ENCODE data around the gene PKNOX1.
"Not testable (repeated sequence)": the region's sequence is repeated elsewhere in the genome, so short reads cannot be mapped to it uniquely, and the experiment has no call there.

Gene PKNOX1

DNA sequence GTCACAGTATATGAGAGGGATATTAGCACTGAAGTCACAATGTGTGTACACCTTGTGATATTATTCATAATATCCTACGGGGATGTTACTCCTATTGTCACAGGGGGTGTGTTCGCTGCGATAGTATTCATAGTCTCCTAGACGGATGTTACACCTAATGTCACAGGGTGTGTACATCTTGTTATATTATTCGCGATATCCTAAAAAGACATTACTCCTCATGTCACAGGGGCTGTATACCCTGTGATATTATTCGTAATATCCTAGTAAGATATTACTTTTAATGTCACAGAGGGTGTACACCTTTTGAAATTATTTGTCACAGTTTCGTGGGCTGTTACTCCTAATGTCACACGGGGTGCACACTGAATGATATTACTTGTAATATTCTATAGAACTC lies 23.2 kb upstream of the PKNOX1 start:
- not testable (repeated sequence) for DNase-seq (ENCODE audit: low read depth)

DNA sequence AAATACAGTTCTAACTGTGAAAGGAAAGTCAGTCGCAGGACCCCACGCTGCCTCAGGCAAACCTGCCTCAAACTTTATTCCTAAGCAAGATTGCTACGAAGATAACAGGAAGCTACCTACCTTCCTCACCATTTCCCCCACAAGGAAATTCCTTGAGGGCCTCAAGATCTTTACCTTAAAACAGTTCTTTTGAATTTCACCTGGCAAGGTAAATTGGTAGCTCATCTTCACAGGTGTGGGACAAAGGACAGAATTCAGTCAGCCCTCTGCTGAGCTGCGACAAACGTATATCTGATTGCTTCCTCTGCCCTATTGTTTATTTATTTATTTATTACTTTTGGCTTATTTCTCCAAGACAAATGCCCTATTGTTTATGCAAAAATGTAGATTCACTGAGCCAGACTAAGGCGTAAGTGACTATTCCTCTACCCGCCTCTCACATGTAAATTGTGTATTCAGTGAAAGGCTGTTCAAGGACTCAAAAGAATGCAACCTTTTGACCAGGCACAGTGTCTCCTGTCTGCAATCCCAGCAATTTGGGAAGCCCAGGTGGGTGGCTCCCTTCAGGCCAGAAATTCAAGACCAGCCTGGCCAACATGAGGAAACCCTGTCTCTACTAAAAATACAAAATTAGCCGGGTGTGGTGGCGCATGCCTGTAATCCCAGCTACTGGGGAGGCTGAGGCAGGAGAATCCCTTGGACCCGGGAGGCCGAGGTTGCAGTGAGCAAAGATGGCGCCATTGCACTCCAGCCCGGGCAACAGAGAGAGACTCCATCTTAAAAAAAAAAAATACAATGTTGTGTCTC lies 17.3 kb upstream of the PKNOX1 start:
- no peak for DNase-seq (ENCODE audit: low read depth)

DNA sequence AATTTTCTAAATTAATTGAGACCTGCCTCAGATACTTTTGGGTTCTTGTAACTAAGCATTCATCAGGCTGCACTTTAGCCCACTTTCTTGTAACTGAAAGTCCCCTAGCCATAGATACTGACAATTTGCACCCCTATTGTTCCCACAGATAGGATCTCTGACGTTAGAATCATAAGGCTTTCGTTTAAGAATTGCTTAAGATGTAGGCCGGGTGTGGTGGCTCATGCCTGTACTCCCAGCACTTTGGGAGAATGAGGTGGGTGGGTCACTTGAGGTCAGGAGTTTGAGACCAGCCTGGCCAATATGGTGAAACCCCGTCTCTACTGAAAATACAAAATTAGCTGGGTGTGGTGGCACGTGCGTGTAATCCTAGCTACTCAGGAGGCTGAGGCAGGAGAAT lies 16.2 kb upstream of the PKNOX1 start:
- not testable (repeated sequence) for DNase-seq (ENCODE audit: low read depth)

DNA sequence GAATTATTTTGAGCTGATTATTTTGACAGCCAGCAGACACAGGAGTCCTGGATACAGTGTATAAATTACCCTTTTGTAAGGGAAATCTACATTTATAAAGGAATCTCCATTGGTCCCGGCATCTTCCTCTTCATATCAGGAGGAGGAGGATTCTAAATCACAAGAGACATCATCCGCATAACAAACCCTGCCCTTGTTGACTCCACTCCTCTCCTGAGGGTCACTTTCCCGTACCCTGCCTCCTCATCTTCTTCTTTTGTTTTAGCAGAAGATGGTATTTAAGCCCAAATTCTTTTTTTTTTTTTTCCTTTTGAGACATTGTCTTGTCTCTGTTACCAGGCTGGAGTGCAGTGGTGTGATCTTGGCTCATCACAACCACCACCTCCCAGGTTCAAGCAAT lies 14.6 kb upstream of the PKNOX1 start:
- no peak for DNase-seq (ENCODE audit: low read depth)

DNA sequence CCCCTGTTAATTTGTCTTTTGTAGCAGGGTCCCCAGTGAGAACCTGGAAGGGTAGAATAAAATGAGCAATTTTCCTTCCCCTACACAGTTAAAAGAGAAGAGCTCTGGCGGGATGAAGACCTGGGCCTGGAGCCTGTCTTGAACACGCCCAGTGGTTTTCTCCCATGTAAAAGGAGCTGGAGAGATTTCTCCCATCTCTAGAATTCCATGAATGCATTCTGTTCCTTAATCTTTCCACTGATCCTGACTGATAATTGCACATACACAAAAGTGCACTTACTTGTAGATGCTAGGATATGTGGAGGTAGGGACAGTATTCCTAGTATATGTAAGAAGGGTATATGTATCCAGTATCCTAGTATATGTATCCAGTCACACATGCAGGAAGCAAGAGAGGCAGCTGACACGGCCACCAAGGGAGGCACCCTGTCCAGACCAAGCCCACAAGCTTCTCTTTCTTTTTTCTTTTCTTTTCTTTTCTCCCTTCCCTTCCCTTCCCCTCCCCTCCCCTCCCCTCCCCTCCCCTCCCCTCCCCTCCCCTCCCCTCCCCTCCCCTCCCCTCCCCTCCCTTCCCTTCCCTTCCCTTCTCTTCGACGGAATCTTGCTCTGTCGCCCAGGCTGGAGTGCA lies 11.9 kb upstream of the PKNOX1 start:
- DNase-seq (ENCODE audit: low read depth): no peak

DNA sequence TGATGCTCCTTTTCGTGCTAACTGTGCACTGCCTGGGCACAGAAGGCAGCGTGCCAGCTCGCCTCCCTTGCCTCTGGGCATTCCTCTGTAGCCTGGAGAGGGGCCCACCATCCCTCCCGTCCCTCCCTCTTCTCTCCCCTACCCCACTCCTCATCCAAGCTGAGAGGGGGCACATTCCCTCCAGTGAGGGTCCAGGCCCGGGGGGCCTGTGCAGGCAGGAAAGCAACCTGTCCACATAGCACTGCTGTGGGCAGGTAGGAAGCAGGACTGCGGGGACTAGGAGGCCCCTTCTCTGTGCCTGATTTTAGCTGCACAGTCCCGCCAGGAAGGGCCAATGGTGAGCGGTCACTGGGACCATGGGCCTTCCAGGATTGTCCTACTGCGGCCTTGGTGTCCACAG lies 10.3 kb upstream of the PKNOX1 start:
- no peak for DNase-seq (ENCODE audit: low read depth)

DNA sequence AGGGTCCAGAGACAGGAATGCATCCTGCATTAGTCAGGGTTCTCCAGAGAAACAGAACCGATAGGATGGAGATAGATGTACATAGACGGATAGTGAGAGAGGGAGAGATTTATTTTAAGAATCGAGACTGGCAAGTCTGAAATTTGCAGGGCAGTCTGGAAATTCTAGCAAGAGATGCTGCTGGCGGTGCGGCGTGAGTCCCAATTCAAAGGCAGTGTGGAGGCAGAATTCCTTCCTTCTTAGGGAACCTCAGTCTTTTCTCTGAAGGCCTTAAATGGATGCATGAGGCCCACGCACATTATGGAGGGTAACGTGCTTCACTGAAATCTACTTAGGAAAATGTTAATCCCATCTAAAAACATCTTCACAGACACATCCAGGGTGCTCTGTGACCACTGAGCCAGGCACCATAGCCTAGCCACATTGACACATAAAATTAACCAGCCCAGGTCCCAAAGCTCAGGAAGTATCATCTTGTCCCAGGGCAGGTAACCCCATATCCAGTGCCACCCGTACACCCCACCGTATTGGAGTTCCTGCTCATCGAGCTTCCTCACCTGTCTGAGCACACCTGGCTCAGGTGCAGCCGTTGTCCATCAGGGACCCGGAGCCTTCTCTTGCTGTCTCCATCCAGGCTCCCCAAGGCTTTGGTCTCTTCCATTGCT lies 9.7 kb upstream of the PKNOX1 start:
- no peak for DNase-seq (ENCODE audit: low read depth)

DNA sequence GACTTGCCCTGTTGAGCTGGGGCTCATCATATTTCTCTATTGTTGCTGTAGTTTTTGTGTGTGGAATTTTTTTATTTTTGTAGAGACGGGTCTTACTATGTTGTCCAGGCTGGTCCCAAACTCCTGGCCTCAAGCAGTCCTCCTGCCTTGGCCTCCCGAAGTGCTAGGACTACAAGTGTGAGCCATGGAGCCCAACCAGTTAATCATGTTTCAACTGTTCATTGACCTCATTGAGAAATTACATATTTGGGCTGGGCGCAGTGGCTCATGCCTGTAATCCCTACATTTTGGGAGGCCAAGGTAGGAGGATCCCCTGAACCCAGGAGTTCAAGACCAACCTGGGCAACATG lies 9.2 kb upstream of the PKNOX1 start:
- DNase-seq (ENCODE audit: low read depth): no peak

DNA sequence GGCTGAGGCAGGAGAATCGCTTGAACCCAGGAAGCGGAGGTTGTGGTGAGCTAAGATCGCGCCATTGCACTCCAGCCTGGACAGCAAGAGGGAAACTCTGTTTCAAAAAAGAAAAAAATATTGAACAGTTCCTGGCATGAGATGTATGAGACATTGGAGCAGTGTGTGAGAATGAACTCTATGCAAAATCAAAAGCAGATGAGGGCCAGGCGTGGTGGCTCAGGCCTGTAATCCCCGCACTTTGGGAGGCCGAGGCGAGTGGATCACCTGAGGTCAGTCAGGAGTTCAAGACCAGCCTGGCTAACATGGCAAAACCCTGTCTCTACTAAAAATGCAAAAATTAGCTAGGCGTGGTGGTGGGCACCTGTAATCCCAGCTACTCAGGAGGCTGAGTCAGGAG lies 6.7 kb upstream of the PKNOX1 start:
- not testable (repeated sequence) for DNase-seq (ENCODE audit: low read depth)

DNA sequence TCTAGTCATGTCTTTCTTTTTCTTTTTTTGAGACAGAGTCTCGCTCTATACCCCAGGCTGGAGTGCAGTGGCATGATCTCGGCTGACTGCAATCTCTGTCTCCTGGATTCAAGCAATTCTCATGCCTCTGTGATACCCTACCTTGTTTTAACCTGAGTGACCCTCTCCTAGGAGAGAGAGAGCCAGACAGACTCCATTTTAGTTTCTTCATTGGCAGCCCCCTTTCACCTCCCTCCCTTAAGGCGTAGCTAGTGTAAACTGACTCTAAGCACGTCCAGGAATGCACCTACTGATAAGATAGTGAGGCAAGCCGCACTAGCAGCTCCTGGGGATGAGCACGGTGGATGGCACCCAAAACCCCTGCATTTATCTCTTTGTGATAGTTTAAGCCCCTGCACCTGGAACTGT lies 5.2 kb upstream of the PKNOX1 start:
- DNase-seq (ENCODE audit: low read depth): no peak

DNA sequence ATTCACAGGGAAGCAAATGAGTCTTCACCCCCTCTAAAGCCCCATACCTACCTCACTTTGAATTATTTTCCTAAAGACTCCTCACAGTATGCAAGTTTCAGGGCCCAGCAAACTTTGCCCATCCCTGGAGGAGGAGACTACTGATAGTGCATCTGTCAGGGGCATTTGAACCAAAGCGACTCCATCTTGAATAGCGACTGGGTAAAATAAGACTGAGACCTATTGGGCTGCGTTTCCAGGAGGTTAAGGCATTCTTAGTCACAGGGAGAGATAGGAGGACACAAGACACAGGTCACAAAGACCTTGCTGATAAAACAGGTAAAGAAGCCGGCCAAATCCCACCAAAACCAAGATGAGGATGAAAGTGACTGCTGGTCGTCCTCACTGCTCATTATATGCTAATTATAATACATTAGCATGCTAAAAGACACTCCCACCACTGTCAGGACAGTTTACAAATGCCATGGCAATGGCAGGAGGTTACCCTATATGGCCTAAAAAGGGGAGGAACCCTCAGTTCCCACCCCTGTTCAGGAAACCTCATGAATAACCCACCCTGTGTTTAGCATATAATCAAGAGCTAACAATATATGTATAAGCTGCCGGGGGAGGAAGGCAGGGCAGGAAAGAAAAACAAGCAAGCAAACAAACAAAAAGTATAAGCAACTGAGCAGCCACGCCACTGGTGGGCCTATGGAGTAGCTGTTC lies 3.3 kb upstream of the PKNOX1 start:
- DNase-seq (ENCODE audit: low read depth): no peak

DNA sequence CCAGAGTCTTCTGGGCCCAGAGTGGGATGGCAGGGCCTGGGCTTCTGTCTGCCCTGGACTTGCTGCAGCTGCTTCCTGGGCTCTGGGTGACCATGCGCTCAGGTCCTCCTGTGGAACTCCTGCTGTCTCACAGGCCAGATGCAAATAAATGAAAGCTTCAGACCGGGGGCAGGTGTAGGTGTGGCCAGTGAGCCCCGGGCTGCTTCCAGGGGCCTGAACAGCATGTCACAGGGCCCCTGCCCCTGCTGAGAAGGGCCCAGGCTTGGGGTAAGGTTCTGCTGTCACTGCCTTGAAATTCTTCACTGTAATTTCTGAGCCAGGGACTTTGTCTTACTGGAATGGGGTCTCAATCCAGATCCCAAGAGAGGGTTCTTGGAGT lies 2.5 kb upstream of the PKNOX1 start:
- DNase-seq (ENCODE audit: low read depth): no peak

DNA sequence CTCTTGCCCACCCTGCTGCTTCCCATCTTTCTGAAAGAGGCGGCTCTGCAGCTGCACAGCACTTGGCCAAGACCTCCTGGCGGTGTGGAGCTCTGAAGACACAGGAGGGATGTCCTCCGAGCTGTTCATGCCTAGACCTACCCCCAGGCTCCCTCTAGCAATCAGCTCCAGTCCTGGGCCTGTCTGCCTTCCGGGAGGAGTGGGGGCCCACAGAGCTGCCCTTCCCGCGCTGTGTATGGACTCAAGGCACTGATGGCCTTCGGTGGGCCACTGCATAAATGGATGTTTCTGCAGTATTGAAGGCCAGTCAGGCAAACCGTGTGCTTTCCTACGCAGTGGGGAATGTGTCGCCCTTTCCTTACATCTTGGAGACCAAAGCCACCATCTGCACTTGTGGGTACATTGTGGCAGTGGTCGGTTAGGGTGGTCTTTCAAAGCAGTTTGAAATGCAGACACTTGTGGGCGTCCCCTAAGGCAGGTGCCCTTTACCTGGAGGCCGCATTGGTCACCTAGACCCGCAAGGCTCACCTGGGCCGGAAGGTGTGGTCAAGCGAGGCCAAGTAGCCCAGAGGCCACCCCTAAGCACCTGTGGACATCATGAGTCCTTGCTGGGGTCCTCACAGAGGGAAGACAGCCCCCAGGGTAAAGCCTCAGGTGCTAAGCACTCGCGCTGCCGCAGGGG lies 912 bp upstream of the PKNOX1 start:
- DNase-seq (ENCODE audit: low read depth): no peak

DNA sequence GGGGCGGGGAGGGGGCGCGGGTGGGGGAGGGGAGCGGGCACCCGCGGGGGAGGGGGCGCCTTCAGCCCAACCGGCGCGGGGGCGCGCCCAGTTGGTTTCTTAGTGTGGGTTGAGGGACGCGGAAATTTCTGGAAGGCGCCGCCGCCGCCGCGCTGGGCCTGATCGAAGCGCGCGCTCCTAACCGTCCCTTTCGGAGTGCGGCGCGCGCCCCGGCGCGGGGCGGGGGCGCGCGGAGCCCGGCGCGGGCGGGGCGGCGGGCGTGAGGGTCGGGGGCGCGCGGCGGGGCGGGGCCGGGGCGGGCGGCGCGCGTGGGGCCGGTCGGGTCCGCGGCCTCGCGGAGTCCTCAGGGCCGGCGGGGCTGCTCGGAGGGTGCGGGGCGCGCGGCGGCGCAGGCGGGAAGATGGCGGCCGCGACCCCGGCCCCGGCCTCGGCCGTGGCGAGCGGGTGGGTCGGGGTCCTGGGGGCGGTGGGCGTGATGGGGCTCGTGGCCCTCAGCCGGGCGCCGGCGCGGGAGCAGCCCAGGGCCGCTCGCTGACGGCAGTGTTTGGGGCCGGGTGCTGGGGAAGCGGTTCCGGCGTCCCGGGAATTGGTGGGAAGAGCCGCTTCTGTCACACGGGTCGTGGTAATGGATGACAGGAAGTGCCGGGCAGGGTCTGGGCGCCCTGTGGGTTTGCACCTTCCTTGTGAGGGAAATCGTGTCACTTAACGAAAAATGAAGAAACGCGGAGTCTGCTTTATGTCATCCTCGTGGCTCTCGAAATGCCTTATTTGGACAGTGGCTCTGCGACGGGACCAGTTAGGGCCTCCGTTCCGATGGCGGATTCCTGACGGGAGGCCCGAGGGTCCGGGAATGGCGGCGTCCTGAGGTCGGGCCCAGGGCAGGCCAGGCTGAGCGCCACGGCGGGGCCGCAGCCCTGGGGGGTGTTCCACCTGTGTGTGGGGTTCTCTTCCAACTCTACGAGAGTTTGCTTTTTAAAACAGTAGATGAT lies 764 bp downstream of the PKNOX1 start:
- peak; percentile 48 for DNase-seq (ENCODE audit: low read depth)

DNA sequence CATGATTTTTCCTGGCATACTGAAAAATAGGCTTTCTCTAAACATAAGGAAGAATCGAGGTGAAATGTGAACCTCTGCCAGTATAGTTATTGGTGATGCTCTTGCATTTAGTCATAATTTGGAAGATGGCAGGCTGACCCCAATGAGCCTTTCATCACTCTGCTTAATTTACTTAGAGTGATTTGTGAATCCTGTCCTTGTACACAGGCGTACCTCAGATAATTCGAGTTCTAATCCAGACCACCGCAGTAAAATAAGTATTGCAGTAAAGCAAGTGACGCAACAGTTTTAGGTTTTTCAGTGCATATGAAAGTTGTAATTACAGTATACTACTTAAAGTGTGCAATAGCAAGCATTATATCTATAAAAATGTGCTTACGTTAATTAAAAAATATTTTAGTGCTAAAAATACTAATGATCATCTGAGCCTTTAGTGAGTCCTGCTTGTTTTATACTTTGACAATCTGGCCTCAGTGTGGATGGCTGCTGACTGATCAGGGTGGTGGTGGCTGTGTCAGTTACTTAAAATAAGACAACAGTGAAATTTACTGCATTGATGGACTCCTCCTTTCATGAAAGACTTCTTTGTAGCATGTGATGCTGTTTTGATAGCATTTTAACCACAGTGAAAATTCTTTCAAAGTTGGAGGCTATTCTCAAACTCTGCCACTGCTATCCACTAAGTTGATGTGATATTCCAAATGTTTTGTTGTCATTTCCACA lies 1.7 kb downstream of the PKNOX1 start:
- no peak for DNase-seq (ENCODE audit: low read depth)

DNA sequence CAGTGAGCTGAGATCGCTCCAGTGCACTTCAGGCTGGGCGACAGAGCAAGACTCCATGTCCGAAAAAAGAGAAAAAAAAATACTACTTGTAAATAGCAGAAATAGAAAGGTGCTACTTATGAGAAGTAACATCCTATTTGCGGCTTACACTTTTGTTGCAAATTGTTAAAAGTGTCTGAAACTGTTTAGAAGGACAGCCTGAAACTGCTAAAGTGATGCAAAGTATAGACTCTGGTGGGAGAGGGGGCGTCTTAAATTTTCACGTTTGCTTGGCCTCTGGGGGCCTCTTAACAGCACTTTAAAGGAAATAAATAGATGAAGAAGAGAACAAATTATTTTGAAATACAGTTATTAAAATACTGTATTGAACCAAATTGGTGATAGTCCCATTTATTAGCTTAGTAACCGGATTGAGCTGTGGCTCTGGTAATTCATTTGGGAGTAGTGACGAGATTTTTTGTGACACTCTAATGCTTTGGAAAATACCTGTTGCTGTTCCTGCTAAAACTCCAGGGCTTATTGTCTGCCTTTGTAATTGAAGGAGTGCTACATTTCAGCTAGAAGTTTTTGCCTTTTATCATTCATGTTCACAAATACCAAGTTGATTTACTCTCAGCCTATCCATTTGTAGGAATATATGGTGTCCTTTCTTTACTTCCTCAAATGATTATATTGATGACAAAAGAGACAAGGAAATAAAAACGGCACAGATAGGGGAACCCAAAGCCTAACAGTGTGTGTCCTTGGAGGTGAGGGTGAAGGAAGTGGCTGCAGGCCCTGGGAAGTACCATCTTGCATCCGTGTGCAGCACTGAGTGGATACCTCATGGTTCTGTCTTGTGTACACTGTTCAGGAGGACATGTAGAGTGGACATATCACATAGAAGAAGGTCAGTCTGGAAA lies 6.2 kb downstream of the PKNOX1 start:
- DNase-seq (ENCODE audit: low read depth): no peak

DNA sequence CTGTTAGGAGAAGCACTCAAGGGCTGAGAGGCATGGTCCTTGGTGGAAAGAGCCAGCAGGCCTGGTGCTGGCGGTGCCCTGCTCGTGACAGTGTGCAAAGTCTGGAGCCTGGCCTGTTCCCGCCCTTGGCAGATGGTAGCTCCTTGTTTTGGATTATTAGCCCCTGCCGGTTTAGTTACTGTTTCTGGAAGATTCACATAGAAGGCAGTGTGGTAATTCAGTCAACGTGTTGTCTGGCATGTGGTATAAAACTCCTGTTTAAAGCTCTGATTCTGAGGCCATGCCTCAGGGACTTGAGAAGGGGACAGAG lies 6.8 kb downstream of the PKNOX1 start:
- no peak for DNase-seq (ENCODE audit: low read depth)

DNA sequence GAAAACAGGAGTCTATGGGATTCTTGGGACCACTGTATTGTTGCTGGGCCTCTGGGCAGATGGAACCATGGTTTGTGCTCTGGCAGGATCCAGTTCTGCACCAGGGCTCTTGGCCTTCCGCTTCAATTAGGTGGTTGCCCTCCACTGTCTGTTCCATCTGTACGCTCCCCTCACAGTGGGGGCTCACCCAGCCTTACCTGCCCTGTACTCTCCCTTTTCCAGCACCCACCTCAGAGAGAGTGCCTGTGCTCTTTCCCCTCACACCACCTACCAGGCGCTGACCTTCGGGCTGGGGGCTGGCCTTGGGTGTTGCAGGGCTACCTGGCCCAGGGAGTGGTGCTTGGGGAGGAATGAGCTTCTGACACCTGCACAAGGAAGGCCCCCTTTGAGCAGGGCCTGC lies 7.5 kb downstream of the PKNOX1 start:
- no peak for DNase-seq (ENCODE audit: low read depth)

DNA sequence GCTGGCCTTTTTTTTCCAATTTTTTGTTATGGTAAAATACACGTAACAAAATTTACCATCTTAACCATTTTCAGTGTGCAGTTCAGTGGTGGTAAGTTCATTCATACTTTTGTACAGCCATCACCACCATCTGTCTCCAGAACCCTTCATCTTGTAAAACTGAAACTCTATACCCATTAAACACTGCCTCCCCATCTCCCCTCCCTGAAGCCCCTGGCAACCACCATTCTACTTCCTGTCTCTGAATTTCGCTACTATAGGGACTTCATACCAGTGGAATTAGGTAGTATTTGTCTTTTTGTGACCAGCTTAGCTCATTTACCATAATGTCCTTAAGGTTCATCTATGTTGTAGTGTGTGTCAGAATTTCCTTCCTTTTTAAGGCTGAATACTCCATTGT lies 8.7 kb downstream of the PKNOX1 start:
- DNase-seq (ENCODE audit: low read depth): no peak

DNA sequence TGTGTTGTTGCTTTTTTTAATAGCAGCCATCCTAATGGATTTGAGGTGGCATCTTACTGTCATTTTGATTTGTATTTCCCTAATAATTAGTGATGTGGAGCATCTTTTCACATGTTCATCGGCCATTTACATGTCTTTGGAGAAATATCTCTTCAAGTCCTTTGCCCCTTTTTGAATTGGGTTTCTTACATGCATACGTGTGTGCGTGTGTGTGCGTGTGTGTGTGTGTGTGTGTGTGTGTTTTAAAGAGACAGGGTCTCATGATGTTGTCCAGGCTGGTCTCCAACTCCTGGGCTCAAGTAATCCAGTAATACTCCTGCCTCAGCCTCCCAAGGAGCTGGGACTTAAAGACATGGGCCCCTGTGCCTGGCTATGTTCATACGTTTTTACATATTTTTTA lies 9.5 kb downstream of the PKNOX1 start:
- no peak for DNase-seq (ENCODE audit: low read depth)

All from activated T-helper 1 cell treated with Interleukin-2 at 50 U/mL for 16 hours (primary cell).